HG03159 (cell line): ENCODE measurements around the gene PLA2G15.

Experiments
- ATAC-seq: cut with Tn5 transposase; IDR thresholded peaks from one replicate; pipeline ENCODE4 v1.9.1; 2021; ENCODE audit warnings: mild to moderate bottlenecking, moderate library complexity; ENCODE audit not compliant: unreplicated experiment

PLA2G15 gene

GRCh38 chr16:68231384-68232136, 13.6 kb upstream of the PLA2G15 start:
- no peak for ATAC-seq

DNA sequence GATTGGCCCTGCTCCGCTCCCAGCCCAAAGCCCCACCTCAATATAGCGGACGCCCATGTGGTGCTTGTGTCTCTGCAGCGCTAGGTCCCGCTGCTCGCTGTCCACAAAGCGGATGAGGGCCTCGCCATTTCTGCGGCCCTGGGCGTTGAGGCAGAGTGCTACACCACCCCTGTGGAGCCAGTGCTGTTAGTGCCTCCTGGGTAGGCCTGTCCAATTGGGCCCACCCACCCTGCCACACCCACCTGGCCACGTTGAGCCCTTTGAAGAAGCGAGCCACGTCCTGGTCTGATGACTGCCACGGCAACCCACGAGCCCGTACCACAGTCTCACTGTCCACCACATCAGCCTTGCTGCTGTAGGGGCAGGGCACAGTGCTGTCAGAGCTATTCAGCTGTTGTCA, 12.8 kb upstream of the PLA2G15 start:
- no peak for ATAC-seq

- ATAC-seq, result no peak
Observed at GRCh38 chr16:68233085-68233834, 11.9 kb upstream of the PLA2G15 start.

DNA sequence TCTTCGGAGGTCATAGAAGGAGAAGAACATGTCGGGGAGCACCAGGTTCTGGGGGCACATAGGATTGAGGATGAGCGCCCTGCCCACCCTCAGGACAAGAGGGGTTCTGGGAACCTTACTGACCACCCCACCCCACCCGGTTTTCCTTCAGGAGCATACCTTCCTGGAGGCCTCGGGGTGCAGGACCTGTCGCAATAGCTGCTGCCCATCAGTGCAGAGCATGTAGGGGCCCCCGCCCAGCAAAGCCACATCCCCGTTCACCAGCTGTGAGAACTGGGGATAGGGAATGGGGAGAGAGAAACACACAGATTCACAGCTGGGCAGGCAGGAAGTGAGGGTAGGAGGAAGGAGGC, 11.4 kb upstream of the PLA2G15 start:
- no peak for ATAC-seq

DNA sequence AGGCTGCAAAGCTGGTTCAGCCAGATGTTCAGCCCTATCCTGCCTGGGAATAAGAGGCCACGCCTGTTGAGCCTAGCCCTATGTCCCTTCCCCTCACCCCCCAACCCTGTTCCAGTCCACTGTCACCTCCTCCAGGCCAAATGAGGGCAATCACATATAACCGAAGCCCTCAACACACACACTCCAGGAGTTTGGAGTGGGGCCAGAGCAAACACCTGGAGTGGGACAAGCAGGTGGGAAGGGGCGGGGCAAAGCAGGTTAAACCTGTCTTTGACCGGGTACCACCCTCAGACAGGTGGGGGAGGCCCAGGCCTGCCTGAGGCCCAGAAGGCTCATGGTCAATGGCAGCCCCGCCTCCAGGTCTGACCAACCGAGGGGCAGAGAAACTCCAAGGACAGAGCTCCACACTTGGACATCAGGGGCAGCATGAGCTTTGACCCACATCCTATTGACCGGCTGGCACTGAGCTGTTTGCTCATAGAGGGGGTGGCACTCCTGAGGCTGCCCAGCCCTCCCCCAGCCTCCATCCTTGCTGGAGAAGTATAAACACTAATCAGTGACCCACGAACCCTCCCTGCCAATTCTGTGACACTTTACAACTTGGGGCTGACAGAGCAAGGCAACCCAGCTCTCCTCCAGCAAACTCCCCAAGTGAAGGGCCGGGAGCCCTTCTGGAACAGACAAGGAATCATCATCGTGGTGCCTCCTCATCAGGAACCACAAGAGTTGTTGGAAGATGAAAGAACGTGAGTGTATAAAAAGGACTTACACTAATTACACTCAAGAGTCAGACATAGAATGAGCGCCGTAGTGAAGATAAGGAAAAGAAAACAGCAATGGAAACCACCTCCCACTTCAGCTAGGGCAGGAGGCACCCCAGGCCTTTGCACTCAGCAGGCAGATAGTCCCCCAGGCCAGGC, 10.7 kb upstream of the PLA2G15 start:
- no peak for ATAC-seq

DNA sequence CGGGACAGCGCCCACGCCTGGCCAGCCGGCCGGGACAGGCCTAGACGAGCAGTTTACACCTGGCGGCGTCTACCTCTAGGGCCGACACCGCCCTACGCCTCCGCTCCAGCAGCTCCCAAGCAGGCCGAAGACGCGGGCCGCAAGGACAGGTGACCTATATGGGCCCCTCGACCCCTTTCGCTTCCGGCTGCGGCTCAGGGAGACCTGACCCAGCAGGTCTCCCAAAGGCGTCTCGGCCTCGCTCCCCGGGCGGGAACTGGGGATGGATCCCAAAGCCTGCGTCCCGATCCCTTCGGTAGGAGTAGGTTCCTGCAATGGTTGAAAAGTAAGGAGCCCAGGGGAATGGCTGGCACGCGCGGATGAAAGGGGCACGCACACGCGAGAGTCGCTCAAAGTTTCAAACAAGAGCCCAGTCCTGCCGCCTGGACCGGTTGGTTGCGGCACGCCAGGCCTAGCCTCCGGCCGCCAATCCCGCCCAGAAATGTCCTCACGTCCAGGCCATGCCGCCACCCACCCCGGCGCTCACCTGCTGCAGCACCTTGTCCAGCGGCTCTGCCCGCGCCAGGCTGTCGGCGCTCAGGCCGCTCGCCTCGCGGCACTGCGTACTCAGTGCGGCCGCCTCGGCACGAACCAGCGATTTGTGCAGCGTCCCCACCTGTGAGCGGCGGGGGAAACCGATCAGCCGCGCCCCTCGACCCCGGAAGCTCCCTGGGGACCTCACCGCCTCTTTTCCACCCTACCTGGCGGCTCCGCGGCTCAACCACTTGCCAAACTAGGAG, 9.9 kb upstream of the PLA2G15 start:
- no peak for ATAC-seq

GRCh38 chr16:68235887-68236136, 9.4 kb upstream of the PLA2G15 start, which contains the start of gene ESRP2:
TSS of gene ESRP2 (minus strand) at chr16:68236127. CDS start at chr16:68236045, 82 bp downstream.
- ATAC-seq, result no peak

- ATAC-seq, result no peak
Observed at GRCh38 chr16:68236137-68236825, 8.9 kb upstream of the PLA2G15 start.

DNA sequence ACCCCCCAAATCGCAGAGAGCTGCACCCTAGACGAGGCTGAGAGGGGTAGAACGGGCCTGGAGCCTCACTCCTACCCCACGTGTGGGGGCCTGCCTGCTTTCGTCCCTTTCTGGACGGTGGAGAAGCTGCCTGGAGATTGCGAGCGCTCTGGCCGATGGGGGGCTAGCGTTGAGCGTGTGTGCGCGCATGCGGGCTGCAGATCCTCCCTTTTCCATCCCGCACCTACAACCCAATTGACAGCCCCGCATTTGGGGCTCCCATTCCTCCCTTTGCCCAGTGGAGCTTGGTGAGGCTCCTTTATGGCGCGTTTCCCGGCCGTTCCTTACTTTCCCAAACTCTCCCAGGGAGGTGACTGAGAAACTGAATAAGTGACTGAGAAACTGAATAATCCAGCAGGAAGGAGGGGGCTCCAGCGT, 8.3 kb upstream of the PLA2G15 start:
- peak; percentile 10 for ATAC-seq

- ATAC-seq, result peak; percentile 75
Observed at GRCh38 chr16:68237243-68238028, 7.7 kb upstream of the PLA2G15 start.

DNA sequence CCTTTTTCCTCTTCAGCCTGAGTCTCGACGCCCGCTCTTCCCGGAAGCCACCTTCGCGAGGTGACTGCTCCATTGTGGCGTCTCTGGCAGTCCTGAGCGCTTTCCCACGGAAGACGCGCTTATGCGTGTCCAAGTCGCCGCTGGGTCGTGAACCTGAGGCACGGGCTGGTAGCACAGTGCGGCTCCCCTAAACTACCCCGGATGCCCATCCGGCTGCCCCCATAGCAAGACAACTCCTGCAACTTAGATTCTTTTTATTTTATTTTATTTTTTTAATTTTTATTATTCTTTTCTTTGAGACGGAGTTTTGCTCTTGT, 7.2 kb upstream of the PLA2G15 start:
- ATAC-seq, result no peak

DNA sequence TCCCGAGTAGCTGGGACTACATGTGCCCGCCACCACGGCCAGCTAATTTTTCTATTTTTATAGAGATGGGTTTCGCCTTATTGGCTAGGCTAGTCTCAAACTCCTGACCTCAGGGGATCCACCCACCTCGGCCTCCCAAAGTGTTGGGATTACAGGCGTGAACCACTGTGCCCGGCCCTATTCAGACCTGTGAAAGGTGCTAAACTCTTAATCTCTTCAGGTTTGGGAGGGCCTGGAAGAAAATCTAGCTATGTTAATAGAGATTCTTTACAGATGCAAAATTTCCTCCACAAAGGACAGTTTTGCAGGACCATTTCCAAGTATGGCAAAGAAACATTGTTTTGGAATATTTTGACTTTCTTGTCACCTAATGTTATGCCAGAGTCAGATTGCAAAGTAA, 3.1 kb upstream of the PLA2G15 start:
- ATAC-seq, result no peak

GRCh38 chr16:68242926-68243858, 2.0 kb upstream of the PLA2G15 start:
- ATAC-seq, result no peak

DNA sequence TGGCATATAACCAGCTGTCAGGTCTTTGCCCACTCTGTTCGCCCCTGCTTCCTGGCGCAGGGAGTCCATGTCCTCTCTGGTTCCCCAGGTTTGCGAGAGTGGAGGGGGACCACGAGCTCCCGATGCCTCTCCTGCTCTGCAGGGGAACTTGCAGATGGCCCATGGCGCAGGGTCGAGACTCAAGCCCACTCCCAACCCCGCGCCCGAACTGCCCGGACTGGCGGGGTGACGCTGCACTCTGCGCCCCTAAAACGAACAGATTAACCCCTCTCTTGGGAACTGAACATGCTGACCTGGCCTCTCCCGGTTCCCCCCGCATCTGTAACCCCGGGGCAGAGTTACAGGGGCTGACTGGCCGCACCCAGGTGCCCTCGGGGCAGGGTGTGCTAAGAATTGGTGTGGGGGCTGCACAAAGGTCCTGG, 681 bp upstream of the PLA2G15 start:
- ATAC-seq, result no peak

GRCh38 chr16:68246121-68246520, 948 bp downstream of the PLA2G15 start:
- ATAC-seq, result no peak

DNA sequence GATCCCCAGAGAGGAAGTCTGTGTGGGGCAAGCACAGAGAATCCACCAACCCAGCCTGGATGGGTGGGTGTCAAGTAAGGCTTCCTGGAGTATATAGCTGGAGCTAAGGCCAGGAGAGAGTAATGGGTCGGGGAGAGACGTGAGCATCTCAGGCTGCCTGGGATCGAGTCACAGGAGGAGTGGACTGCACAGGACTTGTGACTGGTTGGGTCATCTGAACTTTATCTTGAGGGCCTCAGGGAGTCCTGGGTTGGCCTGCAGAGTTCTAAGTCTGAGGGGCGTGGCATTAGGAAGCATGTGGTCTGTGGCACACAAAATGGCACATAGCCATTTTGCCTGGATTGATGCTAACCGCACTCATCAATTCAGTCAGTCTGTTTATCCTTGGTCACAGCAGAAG, 1.5 kb downstream of the PLA2G15 start:
- no peak for ATAC-seq

DNA sequence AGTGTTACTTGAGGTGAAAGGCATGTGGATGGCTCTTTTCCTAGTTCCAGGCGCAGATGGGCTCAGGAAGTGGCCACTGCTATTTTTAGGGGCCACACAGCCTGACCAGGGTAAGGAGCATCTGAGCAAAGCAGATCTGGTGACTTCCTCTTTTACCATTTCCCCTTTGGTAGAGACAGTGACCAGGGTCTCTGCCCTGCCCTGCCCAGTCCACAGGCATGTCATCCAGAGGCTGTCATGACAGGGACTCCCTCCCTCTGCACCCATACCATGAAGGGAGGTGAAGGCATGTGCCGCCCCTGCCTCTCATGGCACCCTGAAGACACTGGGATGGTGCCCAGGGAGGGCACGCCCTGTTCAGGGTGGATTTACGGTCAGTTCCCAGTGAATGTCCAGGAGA, 2.2 kb downstream of the PLA2G15 start:
- no peak for ATAC-seq

- no peak for ATAC-seq
Observed at GRCh38 chr16:68247932-68248331, 2.8 kb downstream of the PLA2G15 start.

- ATAC-seq, result no peak
Observed at GRCh38 chr16:68249371-68249770, 4.2 kb downstream of the PLA2G15 start.
